Trophoblast cell (in vitro differentiated cells and primary cell): ENCODE results near the gene SCLY.
A peak's percentile ranks its signal among the peaks of the same experiment; 100 is the strongest.

ENCODE experiments used
- DNase-seq, 2 donors: peaks; one replicate each; pipeline ENCODE4 v3.0.0-alpha.2; 2016
- H2AFZ ChIP-seq: 2 replicates; pipeline ENCODE4 v1.6.1; 2013; ENCODE audit warnings: low read length, moderate library complexity, mild to moderate bottlenecking; ENCODE audit not compliant: insufficient read depth, poor library complexity
- H2AK5ac ChIP-seq: 2 replicates; pipeline ENCODE4 v1.6.1; 2013; ENCODE audit warnings: mild to moderate bottlenecking, low read length
- H2BK120ac ChIP-seq: 2 replicates; pipeline ENCODE4 v1.6.1; 2013; ENCODE audit warnings: low read length, mild to moderate bottlenecking, moderate library complexity; ENCODE audit not compliant: insufficient read depth, poor library complexity
- H2BK12ac ChIP-seq: 2 replicates; pipeline ENCODE4 v1.6.1; 2013; ENCODE audit warnings: mild to moderate bottlenecking, low read length, moderate library complexity
- H2BK5ac ChIP-seq: 2 replicates; pipeline ENCODE4 v1.6.1; 2013; ENCODE audit warnings: low read length, low read depth, moderate library complexity, mild to moderate bottlenecking; ENCODE audit not compliant: poor library complexity
- H3K14ac ChIP-seq: 2 replicates; pipeline ENCODE4 v1.6.1; 2013; ENCODE audit warnings: mild to moderate bottlenecking, low read length
- H3K18ac ChIP-seq: 2 replicates; pipeline ENCODE4 v1.6.1; 2013; ENCODE audit warnings: mild to moderate bottlenecking, low read length
- H3K23ac ChIP-seq: 2 replicates; pipeline ENCODE4 v1.6.1; 2013; ENCODE audit warnings: low read length
- H3K27ac ChIP-seq: 2 replicates; pipeline ENCODE4 v1.5.1; 2013; ENCODE audit warnings: low read depth, mild to moderate bottlenecking, inconsistent platforms, low read length, moderate library complexity
- H3K27me3 ChIP-seq: 2 replicates; pipeline ENCODE4 v1.6.1; 2013; ENCODE audit warnings: inconsistent platforms, mild to moderate bottlenecking, low read length, moderate library complexity; ENCODE audit not compliant: insufficient read depth
- H3K36me3 ChIP-seq, 2 experiments: 1 replicate in 1 of 2; 2 replicates in 1 of 2; pipeline ENCODE4 v1.6.1; 2013; ENCODE audit warnings: low read length in 2 of 2, mild to moderate bottlenecking in 2 of 2, moderate library complexity in 1 of 2; ENCODE audit not compliant: insufficient read depth in 2 of 2, control insufficient read depth in 1 of 2
- H3K4ac ChIP-seq: 2 replicates; pipeline ENCODE4 v1.6.1; 2013; ENCODE audit warnings: low read depth, mild to moderate bottlenecking, low read length, moderate library complexity
- H3K4me1 ChIP-seq, 2 experiments: 1 replicate in 1 of 2; 2 replicates in 1 of 2; pipeline ENCODE4 v1.6.1; 2013; ENCODE audit warnings: low read length in 2 of 2, mild to moderate bottlenecking in 2 of 2, moderate library complexity in 1 of 2; ENCODE audit not compliant: insufficient read depth in 2 of 2, control insufficient read depth in 1 of 2
- H3K4me2 ChIP-seq: 2 replicates; pipeline ENCODE4 v1.6.1; 2013; ENCODE audit warnings: inconsistent platforms, mild to moderate bottlenecking, low read length, moderate library complexity
- H3K4me3 ChIP-seq: 2 replicates; pipeline ENCODE4 v1.5.1; 2013; ENCODE audit warnings: mild to moderate bottlenecking, low read depth, low read length, inconsistent platforms
- H3K79me1 ChIP-seq: one replicate; pipeline ENCODE4 v1.6.1; 2013; ENCODE audit warnings: low read length
- H3K79me2 ChIP-seq: 2 replicates; pipeline ENCODE4 v1.6.1; 2013; ENCODE audit warnings: low read length, mild to moderate bottlenecking; ENCODE audit not compliant: control insufficient read depth, insufficient read depth, poor library complexity
- H3K9ac ChIP-seq: 2 replicates; pipeline ENCODE4 v1.6.1; 2013; ENCODE audit warnings: mild to moderate bottlenecking, low read length
- H3K9me3 ChIP-seq: 2 replicates; pipeline ENCODE4 v1.6.1; 2013; ENCODE audit warnings: low read depth, mild to moderate bottlenecking, control low read depth, inconsistent platforms, low read length; ENCODE audit not compliant: insufficient read depth
- H4K12ac ChIP-seq: 2 replicates; pipeline ENCODE4 v1.6.1; 2013; ENCODE audit warnings: low read depth, mild to moderate bottlenecking, low read length, moderate library complexity
- H4K8ac ChIP-seq: 2 replicates; pipeline ENCODE4 v1.6.1; 2013; ENCODE audit warnings: low read depth, mild to moderate bottlenecking, low read length, moderate library complexity
- H4K91ac ChIP-seq: one replicate; pipeline ENCODE4 v1.6.1; 2013; ENCODE audit warnings: low read depth, mild to moderate bottlenecking, low read length, moderate library complexity
- WGBS: extraction: QIAGEN DNeasy Blood & Tissue Kit; methylation state at CpG from one replicate; pipeline ENCODE4 v1.1.7; 2013; ENCODE audit warnings: missing lambda C conversion rate; ENCODE audit not compliant: insufficient read length, insufficient coverage; ENCODE audit errors: extremely low coverage; 5-methylcytosine and 5-hydroxymethylcytosine counted together

SCLY gene

GRCh38 chr2:238082827-238083226, 22.0 kb downstream of the SCLY start:
- Histone ChIP-seq H3K23ac (no peak overlapping the region), H3K27ac (no peak overlapping the region), H3K79me1 (no peaks in the 10 kb centered on the region), H3K4me3 (no peak overlapping the region), H3K18ac (no peak overlapping the region), H3K27me3 (no peaks in the 10 kb centered on the region), H4K91ac (no peak overlapping the region), H4K12ac (no peak overlapping the region), H3K79me2 (no peaks in the 10 kb centered on the region), H3K4me2 (no peak overlapping the region), H3K36me3 (peaks cover 16 to 20% of the 10 kb centered on the region in 2 experiments), H2BK5ac (no peak overlapping the region), H2AK5ac (no peak overlapping the region), H3K9ac (no peak overlapping the region), H2AFZ (no peak overlapping the region), H4K8ac (no peak overlapping the region), H3K4ac (no peak overlapping the region), H2BK120ac (no peak overlapping the region), H3K4me1 (no peaks in the 10 kb centered on the region), H3K14ac (no peak overlapping the region), H3K9me3 (no peaks in the 10 kb centered on the region), H2BK12ac (no peak overlapping the region)
- no peak for DNase-seq
- WGBS = no CpG with 5 or more reads among the region's 7 CpGs

- no peak overlapping the region for H2AK5ac ChIP-seq
- peaks cover 16 to 20% of the 10 kb centered on the region in 2 experiments for H3K36me3 ChIP-seq
- H4K91ac ChIP-seq = no peak overlapping the region
- no peak overlapping the region for H4K12ac ChIP-seq
- no peaks in the 10 kb centered on the region for H3K4me1 ChIP-seq
- no peak overlapping the region for H3K23ac ChIP-seq
- H2AFZ ChIP-seq = no peak overlapping the region
- H2BK120ac ChIP-seq = no peak overlapping the region
- no peak overlapping the region for H3K27ac ChIP-seq
- H3K18ac ChIP-seq = no peak overlapping the region
- no peak overlapping the region for H2BK12ac ChIP-seq
- no peaks in the 10 kb centered on the region for H3K79me2 ChIP-seq
- H3K79me1 ChIP-seq = no peaks in the 10 kb centered on the region
- WGBS = no CpG with 5 or more reads among the region's 5 CpGs
- no peak overlapping the region for H3K14ac ChIP-seq
- no peak overlapping the region for H2BK5ac ChIP-seq
- H4K8ac ChIP-seq = no peak overlapping the region
- H3K4ac ChIP-seq = no peak overlapping the region
- no peak overlapping the region for H3K4me2 ChIP-seq
- H3K27me3 ChIP-seq = no peaks in the 10 kb centered on the region
- no peak overlapping the region for H3K4me3 ChIP-seq
- peak overlapping the region; percentile 5 for H3K9ac ChIP-seq
- no peaks in the 10 kb centered on the region for H3K9me3 ChIP-seq
- DNase-seq = no peak
These were observed 23.1 kb downstream of the SCLY start for GRCh38 chr2:238083919-238084318.

DNA sequence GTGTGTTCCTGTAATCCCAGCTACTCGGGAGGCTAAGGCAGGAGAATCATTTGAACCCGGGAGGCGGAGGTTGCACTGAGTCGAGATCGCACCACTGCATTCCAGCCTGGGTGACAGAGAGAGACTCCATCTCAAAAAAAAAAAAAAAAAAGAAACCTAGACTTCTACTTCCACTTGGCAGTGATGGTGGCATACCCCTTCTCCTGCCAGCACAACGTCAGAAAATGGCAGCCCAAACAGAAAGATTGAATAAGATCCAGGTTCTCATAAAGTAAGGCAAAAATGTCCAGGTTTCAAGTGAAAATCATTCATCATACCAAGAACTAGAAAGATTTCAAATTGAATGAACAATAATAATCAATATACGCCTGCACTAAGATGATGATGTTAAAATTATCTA, 24.0 kb downstream of the SCLY start:
- Histone ChIP-seq H3K4me2 (no peak overlapping the region), H3K27me3 (no peaks in the 10 kb centered on the region), H3K4me3 (no peak overlapping the region), H2AFZ (no peak overlapping the region), H3K18ac (no peak overlapping the region), H3K9me3 (no peaks in the 10 kb centered on the region), H3K79me2 (no peaks in the 10 kb centered on the region), H4K12ac (no peak overlapping the region), H3K27ac (no peak overlapping the region), H4K91ac (no peak overlapping the region), H3K4ac (no peak overlapping the region), H3K79me1 (no peaks in the 10 kb centered on the region), H2AK5ac (no peak overlapping the region), H4K8ac (no peak overlapping the region), H2BK120ac (no peak overlapping the region), H3K4me1 (no peaks in the 10 kb centered on the region), H3K14ac (no peak overlapping the region), H3K23ac (no peak overlapping the region), H3K9ac (no peak overlapping the region), H3K36me3 (peaks cover 16 to 20% of the 10 kb centered on the region in 2 experiments), H2BK12ac (no peak overlapping the region), H2BK5ac (no peak overlapping the region)
- no CpG with 5 or more reads among the region's 7 CpGs for WGBS
- DNase-seq = no peak

GRCh38 chr2:238085899-238086298, 25.1 kb downstream of the SCLY start:
- H3K79me2 ChIP-seq = no peaks in the 10 kb centered on the region
- peaks cover 16% of the 10 kb centered on the region in 2 experiments for H3K36me3 ChIP-seq
- H4K91ac ChIP-seq = no peak overlapping the region
- H2BK12ac ChIP-seq = no peak overlapping the region
- H4K8ac ChIP-seq = no peak overlapping the region
- no peak overlapping the region for H2AK5ac ChIP-seq
- no peaks in the 10 kb centered on the region for H3K79me1 ChIP-seq
- H3K4me2 ChIP-seq = no peak overlapping the region
- no peaks in the 10 kb centered on the region for H3K27me3 ChIP-seq
- no peak overlapping the region for H2AFZ ChIP-seq
- H3K27ac ChIP-seq = no peak overlapping the region
- H3K4me1 ChIP-seq = no peaks in the 10 kb centered on the region
- H3K4me3 ChIP-seq = no peak overlapping the region
- peak; percentile 7 to 63 for DNase-seq
- no CpG with 5 or more reads among the region's 3 CpGs for WGBS
- no peak overlapping the region for H3K9ac ChIP-seq
- H2BK5ac ChIP-seq = no peak overlapping the region
- H3K14ac ChIP-seq = no peak overlapping the region
- no peak overlapping the region for H3K4ac ChIP-seq
- H3K9me3 ChIP-seq = no peaks in the 10 kb centered on the region
- H3K18ac ChIP-seq = no peak overlapping the region
- no peak overlapping the region for H3K23ac ChIP-seq
- H2BK120ac ChIP-seq = no peak overlapping the region
- H4K12ac ChIP-seq = no peak overlapping the region
